Camera-type eye (tissue), 1 donor: ENCODE data around the gene MRPL49. TPM values are rescaled to one million over a fixed set of nuclear protein-coding genes. Genes with fewer than 3 reads are reported as not detected.

Experiments used
- total RNA-seq: library from RNA; depleted of rRNA; stranded (reverse); fragments of >200 nt; gene quantifications from one replicate; pipeline ENCODE4 v1.2.3, GENCODE V29; 2014

Gene MRPL49
- 62.3 TPM for total RNA-seq

DNA sequence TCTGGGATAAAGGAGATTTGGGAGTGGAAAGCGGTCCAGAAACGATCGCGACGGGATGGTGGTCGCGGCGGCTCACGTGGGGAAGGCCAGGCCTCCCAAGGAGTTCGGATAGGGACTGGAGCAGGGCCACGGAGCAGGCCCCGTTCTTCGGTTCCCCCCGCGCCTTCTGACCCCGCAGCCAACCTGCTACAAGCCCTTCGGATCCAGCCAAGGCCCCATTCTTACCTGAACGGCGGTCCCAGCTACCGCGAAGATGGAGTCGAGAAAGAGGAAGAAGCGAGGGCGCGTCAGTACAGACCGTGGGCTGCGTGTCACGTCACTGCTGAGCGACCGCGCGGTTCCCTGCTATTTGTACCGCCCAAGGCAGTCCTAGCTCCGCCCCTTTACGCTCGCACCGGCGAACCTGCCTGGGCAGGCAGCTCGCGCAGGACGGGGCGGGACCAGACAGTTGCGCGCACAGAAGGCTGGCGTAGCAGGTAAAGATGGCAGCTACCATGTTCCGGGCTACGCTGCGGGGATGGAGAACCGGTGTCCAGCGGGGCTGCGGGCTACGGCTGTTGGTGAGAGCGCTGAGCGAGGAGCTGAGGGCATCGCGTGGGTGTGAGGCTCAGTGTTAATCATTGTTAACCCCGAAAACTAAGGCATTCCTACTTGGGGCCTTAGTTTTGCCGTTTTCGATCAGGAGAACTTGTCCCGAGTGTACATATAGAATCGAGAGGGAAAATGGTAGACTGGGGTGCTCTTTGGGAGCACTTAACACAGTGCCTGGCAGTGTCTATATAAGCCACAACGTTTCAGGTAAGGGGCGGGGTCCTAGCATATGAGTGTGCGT lies at the start of gene MRPL49, which contains the start of gene FAU:
MRPL49 (plus strand) TSS at position 457 of the 832 bp plus-strand sequence; CDS start at position 483, 26 bp downstream.
FAU (minus strand) TSS at position 270 of the 832 bp plus-strand sequence. CDS start 321 bp downstream, outside the sequence.

GRCh38 chr11:65083834-65084597 lies 38.1 kb upstream of the MRPL49 start, which contains the start of the genes CDCA5 and ZFPL1:
TSS of gene CDCA5 (minus strand) at chr11:65084040. CDS start at chr11:65083978, 62 bp downstream.
TSS of gene ZFPL1 (plus strand) at chr11:65084222. CDS start at chr11:65084699, 477 bp downstream.

DNA sequence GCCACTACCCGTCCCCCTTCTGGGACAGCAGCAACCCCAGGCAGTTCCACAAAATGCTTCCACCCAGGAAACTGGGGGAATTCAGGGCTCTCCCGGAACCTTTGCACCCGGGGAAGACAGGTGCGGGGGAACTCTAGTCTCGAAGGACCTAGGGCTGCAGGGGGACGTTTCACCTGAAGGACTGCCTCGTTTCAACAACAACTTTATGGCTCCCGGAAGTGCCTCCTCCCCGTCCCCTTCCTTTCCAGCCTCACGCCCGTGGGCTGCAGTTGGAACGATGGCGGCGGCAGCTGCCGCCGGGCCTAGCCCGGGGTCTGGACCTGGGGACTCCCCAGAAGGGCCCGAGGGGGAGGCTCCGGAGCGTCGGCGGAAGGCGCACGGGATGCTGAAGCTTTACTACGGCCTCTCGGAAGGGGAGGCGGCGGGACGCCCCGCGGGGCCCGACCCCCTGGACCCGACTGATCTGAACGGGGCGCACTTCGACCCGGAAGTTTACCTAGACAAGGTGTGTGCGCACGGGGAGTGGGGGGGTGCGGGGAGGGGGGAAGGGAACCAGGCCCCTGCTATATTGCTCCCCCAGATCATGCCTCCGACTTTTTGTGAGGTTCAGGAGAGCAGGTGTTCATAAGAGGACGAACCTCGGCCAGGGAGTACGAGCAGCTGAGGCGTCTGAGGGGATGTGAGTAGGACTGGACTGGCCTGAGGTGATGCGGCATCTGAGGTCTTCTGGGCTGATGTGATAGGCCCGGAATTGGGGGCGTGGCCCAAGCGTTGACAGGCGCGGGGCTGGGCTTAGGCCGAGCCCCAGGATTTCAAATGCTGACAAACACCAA lies 25.9 kb upstream of the MRPL49 start, which contains the start of gene VPS51:
VPS51 (plus strand) TSS at position 241 of the 833 bp plus-strand sequence; CDS start at position 278, 37 bp downstream.

DNA sequence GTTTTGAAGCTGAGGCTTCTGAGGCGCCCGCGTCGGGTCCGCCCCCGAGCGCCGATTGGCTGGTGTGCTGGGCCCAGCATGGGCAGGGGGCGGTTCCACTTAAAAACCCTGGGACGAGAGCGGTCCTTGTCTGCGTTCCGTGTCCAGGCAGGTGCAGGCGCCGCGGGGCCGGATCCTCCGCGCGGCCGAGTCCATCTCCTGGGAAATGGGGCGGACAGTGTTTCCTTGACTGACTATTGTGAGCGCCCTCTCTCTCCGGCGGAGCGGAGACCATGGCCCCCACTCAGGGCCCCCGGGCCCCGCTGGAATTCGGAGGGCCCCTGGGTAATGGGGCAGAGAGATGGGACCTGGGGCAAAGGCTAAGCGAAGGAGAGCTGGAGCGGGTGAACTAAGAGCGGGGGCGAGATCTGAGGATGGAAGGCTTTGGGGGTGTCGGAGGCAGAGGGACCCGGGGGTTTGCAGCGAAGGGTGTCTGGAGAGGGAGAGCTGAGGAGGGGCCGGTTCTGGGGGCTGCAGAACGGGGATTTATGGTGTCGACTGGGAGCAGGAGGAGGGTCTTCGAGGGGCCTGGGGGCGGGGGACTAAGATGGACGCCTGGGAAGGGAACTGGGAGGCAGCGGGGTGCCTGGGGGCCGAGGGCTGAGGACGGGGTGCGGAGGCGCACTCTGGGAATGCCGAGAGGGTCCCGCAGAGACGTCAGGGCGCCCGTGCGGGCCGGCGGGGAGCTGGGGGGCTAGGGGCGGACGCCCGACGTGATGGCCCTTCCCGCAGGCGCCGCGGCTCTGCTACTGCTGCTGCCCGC lies 10.2 kb upstream of the MRPL49 start, which contains the start of gene TM7SF2:
TM7SF2 (plus strand) TSS at position 129 of the 802 bp plus-strand sequence; CDS start at position 273, 144 bp downstream.

GRCh38 chr11:65117206-65118096 lies 4.7 kb upstream of the MRPL49 start, which contains the start of gene ZNHIT2:
TSS of gene ZNHIT2 (minus strand) at chr11:65117701. CDS start at chr11:65117653, 48 bp downstream.

DNA sequence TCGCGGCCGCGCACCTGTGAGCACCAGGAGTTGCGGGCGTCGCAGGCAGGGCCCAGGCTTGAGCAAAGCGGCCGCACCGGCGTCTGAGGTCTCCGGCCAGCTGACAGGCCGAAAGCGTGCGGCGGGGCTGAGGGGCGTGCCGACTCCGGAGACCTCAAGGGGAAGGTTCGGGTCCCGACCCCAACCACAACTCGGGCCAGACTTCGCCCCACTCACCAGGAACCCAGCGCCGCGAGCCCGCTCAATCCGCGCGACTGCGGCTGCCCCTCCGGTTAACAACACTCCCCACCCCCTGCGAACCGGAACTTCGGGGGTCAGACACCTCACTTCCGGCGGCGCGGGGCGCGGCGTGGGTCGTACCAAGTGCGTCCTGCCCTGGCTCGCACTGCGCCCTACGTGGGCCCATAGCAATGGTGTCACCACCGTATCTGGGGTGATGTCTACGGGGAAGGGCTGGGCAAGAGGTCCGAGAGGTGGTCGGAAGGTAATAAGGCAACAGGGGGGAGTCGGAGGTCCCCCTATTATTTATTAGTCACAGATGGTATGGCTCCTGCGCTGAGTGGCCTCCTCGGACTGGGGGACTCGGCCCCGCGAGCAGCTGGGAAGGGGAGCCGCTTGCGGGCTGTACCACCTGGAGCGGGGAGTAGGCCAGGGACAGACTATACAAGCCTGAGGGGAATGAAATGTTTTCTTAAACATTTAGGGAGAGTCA lies 12.3 kb downstream of the MRPL49 start, which contains the start of gene SYVN1:
SYVN1 (minus strand) TSS at position 280 of the 712 bp plus-strand sequence. CDS start 918 bp downstream, outside the sequence.

DNA sequence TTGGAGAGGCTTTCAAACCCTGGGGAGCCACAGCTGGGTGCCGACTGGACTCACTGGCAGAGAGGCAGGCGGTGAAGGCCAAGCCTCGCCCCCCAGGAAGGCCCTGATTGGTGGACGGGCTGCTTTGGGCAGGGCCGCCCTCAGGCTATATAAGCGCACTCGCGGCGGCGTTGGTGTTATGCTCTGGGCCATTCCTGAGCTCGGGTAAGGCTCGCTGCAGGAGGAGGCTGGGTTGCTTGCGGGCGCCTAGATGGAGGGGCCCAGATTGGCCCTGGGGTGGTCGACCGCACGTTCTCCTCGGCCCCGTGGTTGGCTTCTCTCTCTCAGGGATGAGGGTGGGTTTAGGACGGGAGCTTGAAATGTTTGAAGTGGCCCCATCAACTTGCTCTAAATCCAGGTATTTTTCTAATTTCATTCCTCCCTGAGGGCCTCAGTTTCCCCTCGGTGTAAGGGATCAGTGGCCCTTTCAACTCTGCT lies 48.0 kb downstream of the MRPL49 start, which contains the start of gene SPDYC:
SPDYC (plus strand) TSS at position 176 of the 477 bp plus-strand sequence. CDS start 1,125 bp downstream, outside the sequence.

Other genes with a start within 250 kb of the MRPL49 start
- gene EHD1, start 243.7 kb upstream of the MRPL49 start, total RNA-seq, result 64.3 TPM
- gene ATG2A, start 205.1 kb upstream of the MRPL49 start, total RNA-seq, result 15.8 TPM
- gene PPP2R5B, start 197.6 kb upstream of the MRPL49 start, total RNA-seq, result 23.0 TPM
- gene GPHA2, start 186.4 kb upstream of the MRPL49 start, total RNA-seq, result not detected
- not detected for gene MAJIN, start 150.2 kb upstream of the MRPL49 start, total RNA-seq
- 0.16 TPM for gene BATF2, start 125.3 kb upstream of the MRPL49 start, total RNA-seq
- gene ARL2, start 108.2 kb upstream of the MRPL49 start, total RNA-seq, result 76.0 TPM
- 15.1 TPM for gene SNX15, start 94.9 kb upstream of the MRPL49 start, total RNA-seq
- gene SAC3D1, start 81.1 kb upstream of the MRPL49 start, total RNA-seq, result 6.2 TPM
- 22.0 TPM for gene NAALADL1, start 63.8 kb upstream of the MRPL49 start, total RNA-seq
- gene CDCA5, start 38.3 kb upstream of the MRPL49 start, total RNA-seq, result 3.7 TPM
- 28.7 TPM for gene ZFPL1, start 38.1 kb upstream of the MRPL49 start, total RNA-seq
- 643 TPM for gene VPS51, start 26.1 kb upstream of the MRPL49 start, total RNA-seq
- 45.1 TPM for gene TM7SF2, start 10.4 kb upstream of the MRPL49 start, total RNA-seq
- 6.6 TPM for gene ZNHIT2, start 4.6 kb upstream of the MRPL49 start, total RNA-seq
- 256 TPM for gene FAU, start 187 bp upstream of the MRPL49 start, total RNA-seq
- 29.2 TPM for gene SYVN1, start 12.2 kb downstream of the MRPL49 start, total RNA-seq
- not detected for gene SPDYC, start 47.9 kb downstream of the MRPL49 start, total RNA-seq
- 91.5 TPM for gene CAPN1, start 59.6 kb downstream of the MRPL49 start, total RNA-seq
- 8.9 TPM for gene POLA2, start 139.6 kb downstream of the MRPL49 start, total RNA-seq
- 12.8 TPM for gene CDC42EP2, start 192.5 kb downstream of the MRPL49 start, total RNA-seq
- 60.6 TPM for gene DPF2, start 211.5 kb downstream of the MRPL49 start, total RNA-seq
- 3.6 TPM for gene TIGD3, start 232.4 kb downstream of the MRPL49 start, total RNA-seq